ENCODE results near the gene PIM2. TPM values are rescaled to one million over a fixed set of nuclear protein-coding genes. Genes with fewer than 3 reads are reported as not detected.

PIM2 gene
- 1.3 and 2.7 TPM in 2 replicates for total RNA-seq

GRCh38 chrX:48918643-48919340 lies at the start of gene PIM2:
TSS of gene PIM2 (minus strand) at chrX:48919024. CDS start at chrX:48918834, 190 bp downstream.

GRCh38 chrX:48957477-48957826 lies 38.6 kb upstream of the PIM2 start, which contains the start of gene OTUD5:
TSS of gene OTUD5 (minus strand) at chrX:48957607. CDS start at chrX:48957570, 37 bp downstream.

GRCh38 chrX:48911412-48912182 lies 7.2 kb downstream of the PIM2 start, which contains the start of gene SLC35A2:
TSS of gene SLC35A2 (minus strand) at chrX:48911646. CDS start at chrX:48911636, 10 bp downstream.

DNA sequence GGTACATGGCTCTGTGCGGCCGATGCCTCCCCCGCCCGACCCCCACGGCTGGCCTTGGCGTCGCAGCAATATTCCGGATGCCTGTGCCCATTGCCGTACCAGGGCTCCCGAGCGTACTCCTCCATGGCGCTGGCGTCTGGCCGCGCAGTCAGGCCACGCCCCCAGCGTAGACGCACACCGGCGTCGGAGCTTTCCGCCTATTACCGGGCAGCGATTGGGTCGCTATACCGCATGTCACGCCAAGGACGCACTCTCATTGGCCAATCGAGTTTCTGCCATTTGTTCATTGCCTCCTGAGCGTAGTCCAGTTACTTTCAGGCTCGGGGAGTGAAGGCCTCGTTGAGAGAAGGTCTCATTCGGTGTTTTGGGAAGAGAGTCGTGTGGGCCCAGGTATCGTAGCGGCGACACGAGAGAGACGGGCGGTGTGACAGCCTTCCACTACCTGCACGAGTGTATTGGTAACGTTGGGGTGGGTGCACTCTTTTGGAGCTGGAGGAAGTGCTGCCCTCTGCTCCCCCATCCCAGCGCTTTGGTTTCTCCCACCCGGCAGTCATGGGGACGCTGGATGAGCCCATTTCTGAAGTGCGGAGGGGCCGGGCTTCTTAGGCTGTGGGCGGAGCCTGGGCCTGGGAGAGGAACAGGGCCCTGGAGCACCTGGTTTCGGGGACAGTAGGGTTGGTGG lies 21.1 kb downstream of the PIM2 start, which contains the start of the genes PQBP1 and TIMM17B:
TSS of gene PQBP1 (plus strand) at position 306 of the 682 bp plus-strand sequence. CDS start 580 bp downstream, outside the sequence.
TSS of gene TIMM17B (minus strand) at position 144 of the 682 bp plus-strand sequence. CDS start at position 125, 19 bp downstream.

Other genes starting within 250 kb of the PIM2 start
- 0.09 TPM in 1 of 2 replicates, not detected in the other for gene WAS, start 235.2 kb downstream of the PIM2 start, total RNA-seq
- gene SUV39H1, start 222.3 kb downstream of the PIM2 start, total RNA-seq, result 0.85 and 1.3 TPM in 2 replicates
- not detected in 2 replicates for gene GLOD5, start 157.3 kb downstream of the PIM2 start, total RNA-seq
- gene GATA1, start 132.4 kb downstream of the PIM2 start, total RNA-seq, result not detected in 2 replicates
- 16.8 and 25.5 TPM in 2 replicates for gene HDAC6, start 117.0 kb downstream of the PIM2 start, total RNA-seq
- not detected in 2 replicates for gene ERAS, start 92.5 kb downstream of the PIM2 start, total RNA-seq
- gene PCSK1N, start 83.4 kb downstream of the PIM2 start, total RNA-seq, result 0.09 TPM in 1 of 2 replicates, not detected in the other
- gene TIMM17B, start 21.3 kb downstream of the PIM2 start, total RNA-seq, result 23.1 and 28.7 TPM in 2 replicates
- gene PQBP1, start 21.1 kb downstream of the PIM2 start, total RNA-seq, result 70.8 and 73.0 TPM in 2 replicates
- gene SLC35A2, start 7.4 kb downstream of the PIM2 start, total RNA-seq, result 10.5 and 12.1 TPM in 2 replicates
- 28.0 and 28.6 TPM in 2 replicates for gene OTUD5, start 38.6 kb upstream of the PIM2 start, total RNA-seq
- 0.28 and 1.0 TPM in 2 replicates for gene KCND1, start 52.8 kb upstream of the PIM2 start, total RNA-seq
- gene GRIPAP1, start 83.2 kb upstream of the PIM2 start, total RNA-seq, result 22.6 and 22.8 TPM in 2 replicates
- gene TFE3, start 124.3 kb upstream of the PIM2 start, total RNA-seq, result 23.3 and 24.2 TPM in 2 replicates
- gene CCDC120, start 140.0 kb upstream of the PIM2 start, total RNA-seq, result 0.09 and 0.28 TPM in 2 replicates
- 4.4 and 6.4 TPM in 2 replicates for gene PRAF2, start 155.0 kb upstream of the PIM2 start, total RNA-seq
- gene WDR45, start 160.9 kb upstream of the PIM2 start, total RNA-seq, result 36.3 and 43.1 TPM in 2 replicates
- gene GPKOW, start 204.7 kb upstream of the PIM2 start, total RNA-seq, result 17.8 and 20.6 TPM in 2 replicates
- 0.85 and 1.4 TPM in 2 replicates for gene MAGIX, start 243.7 kb upstream of the PIM2 start, total RNA-seq